MM.1S (cell line): Measurements from ENCODE around the gene CXXC5.
"Not testable (repeated sequence)": the region's sequence is repeated elsewhere in the genome, so short reads cannot be mapped to it uniquely, and the experiment has no call there.

ENCODE experiments used
- DNase-seq: peaks from one replicate; pipeline ENCODE4 v3.0.0-alpha.2; 2015
- H2AFZ ChIP-seq: fragments of 300-600 bp; sonication (generic); 2 replicates; pipeline ENCODE4 v1.6.0; 2016; ENCODE audit warnings: antibody characterized with exemption, low read length
- H3F3A ChIP-seq: fragments of 300-600 bp; sonication (generic); 2 replicates; pipeline ENCODE4 v1.6.1; 2016; ENCODE audit warnings: mild to moderate bottlenecking, antibody characterized with exemption, low read length, moderate library complexity, mixed read lengths; ENCODE audit not compliant: insufficient read depth
- H3K27ac ChIP-seq: fragments of 300-600 bp; sonication (generic); 2 replicates; pipeline ENCODE4 v1.5.1; 2016; ENCODE audit warnings: mild to moderate bottlenecking, low read length
- H3K27me3 ChIP-seq: fragments of 300-600 bp; sonication (generic); replicated peaks from 2 replicates; pipeline ENCODE4 v1.6.0; 2016; ENCODE audit warnings: low read length; ENCODE audit not compliant: insufficient read depth
- H3K36me3 ChIP-seq: fragments of 300-600 bp; sonication (generic); replicated peaks from 2 replicates; pipeline ENCODE4 v1.6.1; 2016; ENCODE audit warnings: mild to moderate bottlenecking, low read length, mixed read lengths; ENCODE audit not compliant: insufficient read depth
- H3K4me1 ChIP-seq: fragments of 300-600 bp; sonication (generic); 2 replicates; pipeline ENCODE4 v1.6.1; 2016; ENCODE audit warnings: low read length, mixed read lengths
- H3K4me2 ChIP-seq: fragments of 300-600 bp; sonication (generic); 2 replicates; pipeline ENCODE4 v1.6.0; 2016; ENCODE audit warnings: low read depth, low read length
- H3K4me3 ChIP-seq: fragments of 300-600 bp; sonication (generic); 2 replicates; pipeline ENCODE4 v1.5.1; 2016; ENCODE audit warnings: low read length, mixed read lengths
- H3K79me2 ChIP-seq: fragments of 300-600 bp; sonication (generic); 2 replicates; pipeline ENCODE4 v1.6.1; 2016; ENCODE audit warnings: mixed run types, low read length, mixed read lengths
- H3K9ac ChIP-seq: fragments of 300-600 bp; sonication (generic); 2 replicates; pipeline ENCODE4 v1.6.1; 2016; ENCODE audit warnings: low read length, mixed read lengths
- H3K9me2 ChIP-seq: fragments of 300-600 bp; sonication (generic); replicated peaks from 2 replicates; pipeline ENCODE4 v1.6.1; 2016; ENCODE audit warnings: mild to moderate bottlenecking, low read length, mixed read lengths; ENCODE audit not compliant: insufficient read depth
- H3K9me3 ChIP-seq: fragments of 300-600 bp; sonication (generic); replicated peaks from 2 replicates; pipeline ENCODE4 v1.6.1; 2016; ENCODE audit warnings: mild to moderate bottlenecking, low read length, mixed read lengths; ENCODE audit not compliant: insufficient read depth
- H4K20me1 ChIP-seq: fragments of 300-600 bp; sonication (generic); 2 replicates; pipeline ENCODE4 v1.6.1; 2016; ENCODE audit warnings: mild to moderate bottlenecking, low read length, moderate library complexity, mixed read lengths; ENCODE audit not compliant: insufficient read depth
- EZH2 ChIP-seq: fragments of 300-600 bp; sonication (generic); optimal IDR thresholded peaks from 2 replicates; pipeline ENCODE3; 2017; ENCODE audit warnings: low read depth, mild to moderate bottlenecking, antibody characterized with exemption, low read length, mixed read lengths
- EZH2phosphoT487 ChIP-seq: fragments of 300-600 bp; sonication (generic); IDR thresholded peaks from 2 replicates; pipeline ENCODE4 v1.6.1; 2018; ENCODE audit warnings: antibody characterized with exemption, low read length
- TF ChIP-seq, protein P1 (sequence below): fragments of 300-600 bp; sonication (generic); IDR thresholded peaks from 2 replicates; pipeline ENCODE4 v1.5.1; 2016; ENCODE audit warnings: antibody characterized with exemption, low read length, mixed read lengths

The CXXC5 gene

DNA sequence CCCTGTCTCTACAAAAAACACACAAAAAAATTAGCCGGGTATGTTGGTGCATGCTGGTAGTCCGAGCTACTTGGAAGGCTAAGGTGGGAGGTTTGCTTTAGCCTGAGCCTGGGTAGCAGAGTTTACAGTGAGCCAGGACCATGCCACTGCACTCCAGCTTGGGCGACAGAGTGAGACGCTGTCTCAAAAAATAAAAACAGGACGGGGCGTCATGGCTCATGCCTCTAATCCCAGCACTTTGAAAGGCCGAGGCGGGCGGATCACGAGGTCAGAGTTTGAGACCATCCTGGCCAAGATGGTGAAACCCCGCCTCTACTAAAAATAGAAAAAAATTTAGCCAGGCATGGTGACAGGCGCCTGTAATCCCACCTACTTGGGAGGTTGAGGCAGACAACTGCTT is 46.7 kb upstream of the CXXC5 start:
- Histone ChIP-seq H3K9me3 (no peaks in the 10 kb centered on the region), H3F3A (no peaks in the 10 kb centered on the region), H3K9me2 (no peaks in the 10 kb centered on the region), H3K4me2 (no peak overlapping the region), H3K36me3 (peaks cover 22% of the 10 kb centered on the region), H3K4me3 (no peak overlapping the region), H3K79me2 (peaks cover 95% of the 10 kb centered on the region), H2AFZ (no peak overlapping the region), H3K27ac (no peak overlapping the region), H4K20me1 (no peaks in the 10 kb centered on the region), H3K27me3 (no peaks in the 10 kb centered on the region), H3K9ac (no peak overlapping the region), H3K4me1 (0 out of 2 replicates have a peak, but pooled peaks cover 5% of the 10 kb centered on the region)
- no peak for DNase-seq
- TF ChIP-seq, protein P1, sequence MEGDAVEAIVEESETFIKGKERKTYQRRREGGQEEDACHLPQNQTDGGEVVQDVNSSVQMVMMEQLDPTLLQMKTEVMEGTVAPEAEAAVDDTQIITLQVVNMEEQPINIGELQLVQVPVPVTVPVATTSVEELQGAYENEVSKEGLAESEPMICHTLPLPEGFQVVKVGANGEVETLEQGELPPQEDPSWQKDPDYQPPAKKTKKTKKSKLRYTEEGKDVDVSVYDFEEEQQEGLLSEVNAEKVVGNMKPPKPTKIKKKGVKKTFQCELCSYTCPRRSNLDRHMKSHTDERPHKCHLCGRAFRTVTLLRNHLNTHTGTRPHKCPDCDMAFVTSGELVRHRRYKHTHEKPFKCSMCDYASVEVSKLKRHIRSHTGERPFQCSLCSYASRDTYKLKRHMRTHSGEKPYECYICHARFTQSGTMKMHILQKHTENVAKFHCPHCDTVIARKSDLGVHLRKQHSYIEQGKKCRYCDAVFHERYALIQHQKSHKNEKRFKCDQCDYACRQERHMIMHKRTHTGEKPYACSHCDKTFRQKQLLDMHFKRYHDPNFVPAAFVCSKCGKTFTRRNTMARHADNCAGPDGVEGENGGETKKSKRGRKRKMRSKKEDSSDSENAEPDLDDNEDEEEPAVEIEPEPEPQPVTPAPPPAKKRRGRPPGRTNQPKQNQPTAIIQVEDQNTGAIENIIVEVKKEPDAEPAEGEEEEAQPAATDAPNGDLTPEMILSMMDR, result no peak
- TF ChIP-seq EZH2 (no peak), EZH2phosphoT487 (no peak)

GRCh38 chr5:139601948-139602347 is 46.2 kb upstream of the CXXC5 start:
- H3K4me3 ChIP-seq, H2AFZ ChIP-seq, H3K27ac ChIP-seq, H3K4me1 ChIP-seq, DNase-seq, H4K20me1 ChIP-seq, H3K4me2 ChIP-seq, H3K9me3 ChIP-seq, H3F3A ChIP-seq, H3K9ac ChIP-seq, H3K9me2 ChIP-seq, H3K27me3 ChIP-seq: not testable (repeated sequence)
- Histone ChIP-seq H3K79me2 (peaks cover 96% of the 10 kb centered on the region), H3K36me3 (peaks cover 22% of the 10 kb centered on the region)

GRCh38 chr5:139605887-139606286 is 42.3 kb upstream of the CXXC5 start:
- no peaks in the 10 kb centered on the region for H3K9me3 ChIP-seq
- 0 out of 2 replicates have a peak, but pooled peaks cover 4% of the 10 kb centered on the region for H3F3A ChIP-seq
- no peaks in the 10 kb centered on the region for H3K9me2 ChIP-seq
- H3K4me2 ChIP-seq, result no peak overlapping the region
- H3K4me3 ChIP-seq, result no peak overlapping the region
- no peak overlapping the region for H3K9ac ChIP-seq
- peaks cover 91% of the 10 kb centered on the region for H3K79me2 ChIP-seq
- no peaks in the 10 kb centered on the region for H3K27me3 ChIP-seq
- H4K20me1 ChIP-seq, result no peaks in the 10 kb centered on the region
- no peak overlapping the region for H2AFZ ChIP-seq
- peaks cover 27% of the 10 kb centered on the region for H3K36me3 ChIP-seq
- H3K27ac ChIP-seq, result no peak overlapping the region
- no peak for DNase-seq
- TF ChIP-seq EZH2phosphoT487, result no peak
- TF ChIP-seq EZH2, result no peak
- TF ChIP-seq, protein P1, result no peak
- H3K4me1 ChIP-seq, result no peaks in the 10 kb centered on the region

DNA sequence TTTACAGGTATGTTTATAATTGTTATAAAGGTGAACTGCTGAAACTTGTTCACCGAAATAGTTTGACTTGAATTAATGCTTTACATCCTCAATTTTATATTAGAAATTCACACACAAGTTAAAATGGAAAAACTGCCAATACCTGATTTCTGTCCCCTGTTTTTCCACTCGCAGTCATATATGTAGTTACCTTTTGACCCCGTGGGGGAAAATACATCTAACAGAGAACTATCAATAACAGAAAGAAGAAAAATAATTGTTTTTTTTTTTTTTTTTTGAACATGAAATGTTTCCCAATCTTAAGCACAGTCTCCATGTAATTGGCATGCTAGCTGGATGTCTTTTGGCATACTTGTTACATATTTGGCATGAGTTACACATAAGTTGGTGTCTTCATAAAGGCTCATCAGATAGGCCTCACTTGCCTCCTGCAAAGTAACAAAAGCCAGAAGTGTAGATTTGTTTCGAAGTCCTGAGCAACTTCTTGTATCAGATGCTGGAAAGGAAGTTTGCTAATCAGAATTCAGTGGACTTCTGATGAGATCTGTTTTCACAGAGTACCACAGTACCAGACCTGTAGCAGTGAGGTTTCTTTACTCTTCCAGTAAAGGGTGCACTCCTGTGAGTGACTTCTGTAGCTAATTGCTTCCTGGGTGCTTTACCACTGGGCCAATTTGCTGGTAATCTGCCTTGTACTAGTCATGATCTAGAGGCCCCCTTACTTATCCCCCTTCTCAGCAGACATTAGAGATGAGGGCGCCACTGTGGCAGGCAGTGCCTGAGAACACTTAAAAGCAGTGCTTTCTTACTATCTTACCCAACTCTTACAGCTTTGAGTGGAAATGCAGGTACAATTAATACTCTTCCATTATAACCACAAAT is 36.2 kb upstream of the CXXC5 start:
- no peak overlapping the region for H3K4me3 ChIP-seq
- no peak overlapping the region for H3K27ac ChIP-seq
- H2AFZ ChIP-seq, result no peak overlapping the region
- 0 out of 2 replicates have a peak, but pooled peaks cover 2% of the 10 kb centered on the region for H3K4me1 ChIP-seq
- H3K9ac ChIP-seq, result no peak overlapping the region
- no peak for DNase-seq
- no peak overlapping the region for H3K4me2 ChIP-seq
- H3K36me3 ChIP-seq, result peaks cover 11% of the 10 kb centered on the region
- H3F3A ChIP-seq, result peaks cover 4% of the 10 kb centered on the region; the same call in 1 of the 2 replicates
- 0 out of 2 replicates have a peak, but pooled peaks cover 4% of the 10 kb centered on the region for H4K20me1 ChIP-seq
- H3K9me3 ChIP-seq, result no peaks in the 10 kb centered on the region
- no peaks in the 10 kb centered on the region for H3K9me2 ChIP-seq
- no peaks in the 10 kb centered on the region for H3K27me3 ChIP-seq
- TF ChIP-seq EZH2 (no peak), EZH2phosphoT487 (no peak)
- TF ChIP-seq, protein P1, result no peak
- peaks cover 83% of the 10 kb centered on the region for H3K79me2 ChIP-seq
